Gastrocnemius medialis (tissue), 4 donors: ENCODE results near the gene SLC41A2. TPM values are rescaled to one million over a fixed set of nuclear protein-coding genes. Genes with fewer than 3 reads are reported as not detected.
A peak's percentile ranks its signal among the peaks of the same experiment; 100 is the strongest.

Source experiments
- ATAC-seq, 2 donors: fragments of 150-250 bp; one replicate each; pipeline ENCODE4 v1.9.1; 2016
- DNase-seq, 2 donors: peaks; one replicate each; pipeline ENCODE4 v3.0.0-alpha.2; 2019
- H3K27ac ChIP-seq, 4 donors: fragments of 200-600 bp; sonication (generic); 1 replicate in 1 of 4; 2 replicates in 3 of 4; pipeline ENCODE4 v1.5.1; 2016 to 2018; ENCODE audit warnings: mild to moderate bottlenecking in 2 of 4, moderate library complexity in 1 of 4
- H3K27me3 ChIP-seq, 3 donors: fragments of 200-600 bp; sonication (generic) in 2 of 3; 1 replicate in 1 of 3; 2 replicates in 2 of 3; pipeline versions ENCODE4 v1.5.1 to v1.6.0; 2016 to 2019; ENCODE audit warnings: mild to moderate bottlenecking in 1 of 3, moderate library complexity in 1 of 3
- H3K36me3 ChIP-seq, 2 donors: fragments of 200-600 bp; sonication (generic) in 1 of 2; one replicate each; pipeline ENCODE4 v1.5.1; 2017 to 2018
- H3K4me1 ChIP-seq, 2 donors: fragments of 200-600 bp; sonication (generic) in 1 of 2; one replicate each; pipeline ENCODE4 v1.5.1; 2016 to 2017; ENCODE audit warnings: mild to moderate bottlenecking in 2 of 2
- H3K4me3 ChIP-seq, 4 donors: fragments of 200-600 bp; sonication (generic) in 3 of 4; 1 replicate in 1 of 4; 2 replicates in 3 of 4; pipeline ENCODE4 v1.5.1; 2016 to 2019; ENCODE audit warnings: mild to moderate bottlenecking in 2 of 4
- H3K9me3 ChIP-seq, 3 donors: fragments of 200-600 bp; sonication (generic) in 2 of 3; 1 replicate in 1 of 3; 2 replicates in 2 of 3; pipeline ENCODE4 v1.5.1; 2016 to 2019
- CTCF ChIP-seq, 5 experiments: fragments of 450-650 bp in 3 of 5; fragments of 200-600 bp in 2 of 5; sonication (generic) in 2 of 5; IDR thresholded peaks in 4 of 5; conservative IDR thresholded peaks in 1 of 5; 1 replicate in 4 of 5; 2 replicates in 1 of 5; pipeline ENCODE4 v1.5.1; 2016 to 2019; ENCODE audit warnings: antibody characterized with exemption in 5 of 5, mild to moderate bottlenecking in 3 of 5, moderate library complexity in 3 of 5
- POLR2A ChIP-seq, 2 donors: fragments of 450-650 bp; IDR thresholded peaks; one replicate each; pipeline ENCODE4 v1.6.1; 2017; ENCODE audit warnings: antibody characterized with exemption in 2 of 2, mild to moderate bottlenecking in 2 of 2, moderate library complexity in 2 of 2
- in situ Hi-C, 4 donors: fragments of 200-750 bp; cut with MboI; loops; one replicate each; pipeline versions ENCODE4 v1.15.0 to v1.8.0; 2017; ENCODE audit warnings: low sequenced_read_pairs in 4 of 4
- intact Hi-C: fragments of 100-400 bp; cut with DNase I; formaldehyde crosslinking; loops from one replicate; pipeline ENCODE4 v1.15.1; 2023; ENCODE audit warnings: low total_unique reads
- total RNA-seq, 4 donors: library from RNA; depleted of rRNA; stranded (reverse); fragments of >200 nt; gene quantifications; one replicate each; pipeline versions ENCODE4 v1.1.0 to v1.2.3, GENCODE V29; 2016

The SLC41A2 gene
- total RNA-seq, 4 donors from 2014 or later: 0.35 to 4.5 (median 0.83) TPM

GRCh38 chr12:104925501-104925900, 32.6 kb downstream of the SLC41A2 start:
- H3K27ac ChIP-seq: no peak overlapping the region
- intact Hi-C loops (no loop called here), in situ Hi-C loops (no loop called here)
- TF ChIP-seq CTCF (IDR thresholded peaks at IDR 0.05 in 4 of 5, conservative IDR thresholded peaks at IDR 0.05 in 1 of 5): no peak
- TF ChIP-seq POLR2A (IDR thresholded peaks at IDR 0.05): no peak
- no peaks in the 10 kb centered on the region for H3K27me3 ChIP-seq
- no peaks in the 10 kb centered on the region for H3K4me1 ChIP-seq
- H3K9me3 ChIP-seq: no peaks in the 10 kb centered on the region
- H3K36me3 ChIP-seq: no peaks in the 10 kb centered on the region
- ATAC-seq: no peak
- H3K4me3 ChIP-seq: no peak overlapping the region
- DNase-seq: no peak

- intact Hi-C loops: no loop called here
- H3K36me3 ChIP-seq: no peaks in the 10 kb centered on the region
- in situ Hi-C loops: no loop called here
- H3K27me3 ChIP-seq: no peaks in the 10 kb centered on the region
- no peak overlapping the region for H3K27ac ChIP-seq
- no peak for TF ChIP-seq POLR2A (IDR thresholded peaks at IDR 0.05)
- TF ChIP-seq CTCF (IDR thresholded peaks at IDR 0.05 in 4 of 5, conservative IDR thresholded peaks at IDR 0.05 in 1 of 5): no peak
- no peak for DNase-seq
- H3K4me3 ChIP-seq: no peak overlapping the region
- ATAC-seq: no peak
- no peaks in the 10 kb centered on the region for H3K9me3 ChIP-seq
- H3K4me1 ChIP-seq: no peaks in the 10 kb centered on the region
Observed at GRCh38 chr12:104921340-104921739, 36.8 kb downstream of the SLC41A2 start.

- TF ChIP-seq CTCF (IDR thresholded peaks at IDR 0.05 in 4 of 5, conservative IDR thresholded peaks at IDR 0.05 in 1 of 5) (no peak), POLR2A (IDR thresholded peaks at IDR 0.05) (no peak)
- DNase-seq (no peak), ATAC-seq (no peak)
- no peaks in the 10 kb centered on the region for H3K9me3 ChIP-seq
- in situ Hi-C loops: no loop called here
- H3K4me1 ChIP-seq: no peaks in the 10 kb centered on the region
- no peaks in the 10 kb centered on the region for H3K27me3 ChIP-seq
- intact Hi-C loops: no loop called here
- no peak overlapping the region for H3K27ac ChIP-seq
- no peaks in the 10 kb centered on the region for H3K36me3 ChIP-seq
- no peak overlapping the region for H3K4me3 ChIP-seq
Observed at GRCh38 chr12:104911942-104912341, 46.1 kb downstream of the SLC41A2 start.

- ATAC-seq: no peak
- H3K9me3 ChIP-seq: no peaks in the 10 kb centered on the region
- no peak for DNase-seq
- intact Hi-C loops (no loop called here), in situ Hi-C loops (no loop called here)
- no peaks in the 10 kb centered on the region for H3K4me1 ChIP-seq
- TF ChIP-seq CTCF (IDR thresholded peaks at IDR 0.05 in 4 of 5, conservative IDR thresholded peaks at IDR 0.05 in 1 of 5): no peak
- no peak for TF ChIP-seq POLR2A (IDR thresholded peaks at IDR 0.05)
- no peaks in the 10 kb centered on the region for H3K27me3 ChIP-seq
- no peaks in the 10 kb centered on the region for H3K36me3 ChIP-seq
- H3K4me3 ChIP-seq: no peak overlapping the region
- H3K27ac ChIP-seq: no peak overlapping the region
Observed at GRCh38 chr12:104910196-104910840, 47.8 kb downstream of the SLC41A2 start.

- H3K27ac ChIP-seq: no peak overlapping the region
- no peaks in the 10 kb centered on the region for H3K9me3 ChIP-seq
- no peak for DNase-seq
- ATAC-seq: peak in 1 of 2 donors; percentile 70
- H3K27me3 ChIP-seq: no peaks in the 10 kb centered on the region
- no peaks in the 10 kb centered on the region for H3K36me3 ChIP-seq
- in situ Hi-C loops: no loop called here
- H3K4me3 ChIP-seq: no peak overlapping the region
- H3K4me1 ChIP-seq: no peaks in the 10 kb centered on the region
- intact Hi-C loops: no loop called here
- TF ChIP-seq CTCF (IDR thresholded peaks at IDR 0.05 in 4 of 5, conservative IDR thresholded peaks at IDR 0.05 in 1 of 5): no peak
- no peak for TF ChIP-seq POLR2A (IDR thresholded peaks at IDR 0.05)
Observed at GRCh38 chr12:104909761-104910160, 48.3 kb downstream of the SLC41A2 start.
